Psoas muscle (tissue), 8 donors: ENCODE measurements around the gene OR51I2. TPM values are rescaled to one million over a fixed set of nuclear protein-coding genes. Genes with fewer than 3 reads are reported as not detected.

ENCODE experiments used
- ATAC-seq, 4 donors: fragments of 200-7000 bp; cut with Tn5 transposase; one replicate each; pipeline ENCODE4 v1.9.1; 2020; ENCODE audit warnings: moderate library complexity in 3 of 4, mild to moderate bottlenecking in 2 of 4
- DNase-seq, 2 donors: peaks; one replicate each; pipeline ENCODE4 v3.0.0-alpha.2; 2020
- H3K27ac ChIP-seq: fragments of 200-600 bp; one replicate; pipeline ENCODE4 v1.8.0; 2022
- H3K27me3 ChIP-seq, 3 donors: fragments of 200-600 bp in 1 of 3; one replicate each; pipeline versions ENCODE4 v1.6.1 to v1.8.0; 2013 to 2022; ENCODE audit warnings: low read length in 2 of 3, mild to moderate bottlenecking in 2 of 3, moderate library complexity in 1 of 3; ENCODE audit not compliant: insufficient read depth in 3 of 3
- H3K36me3 ChIP-seq, 2 donors: fragments of 200-600 bp in 1 of 2; one replicate each; pipeline versions ENCODE4 v1.6.1 to v1.8.0; 2013 to 2022; ENCODE audit warnings: low read depth in 1 of 2, mild to moderate bottlenecking in 1 of 2, moderate library complexity in 1 of 2; ENCODE audit not compliant: insufficient read depth in 1 of 2
- H3K4me1 ChIP-seq: fragments of 200-600 bp; one replicate; pipeline ENCODE4 v1.8.0; 2022
- H3K4me3 ChIP-seq: fragments of 200-600 bp; one replicate; pipeline ENCODE4 v1.8.0; 2022; ENCODE audit warnings: mild to moderate bottlenecking
- H3K9me3 ChIP-seq: fragments of 200-600 bp; one replicate; pipeline ENCODE4 v1.8.0; 2022
- CTCF ChIP-seq: fragments of 200-600 bp; IDR thresholded peaks from one replicate; pipeline ENCODE4 v1.8.0; 2022; ENCODE audit warnings: antibody characterized with exemption
- WGBS, 3 donors: extraction: QIAGEN DNeasy Blood & Tissue Kit; methylation state at CpG; one replicate each; pipeline versions ENCODE4 v1.1.6 to v1.1.7; 2013; 5-methylcytosine and 5-hydroxymethylcytosine counted together
- intact Hi-C, 2 donors: fragments of 100-400 bp; cut with DNase I; formaldehyde crosslinking; loops; one replicate each; pipeline versions ENCODE4 v1.11.0 to v1.14.2; 2022
- polyA plus RNA-seq, 3 donors: library from polyadenylated mRNA; stranded (reverse); fragments of 200-250 nt; gene quantifications; one replicate each; pipeline ENCODE4 v1.2.3, GENCODE V29; 2013
- total RNA-seq, 4 donors: library from RNA; stranded (reverse); fragmentation: NEBNext Ultra II Directional in 2 of 4; extraction: Animal tissue kit (Norgen Biotek cat#: 25700) in 2 of 4; gene quantifications; one replicate each; pipeline versions ENCODE4 v1.2.1 to v1.2.4, GENCODE V29; 2021 to 2023
- donor health status: healthy with polysubstance abuse.
- donor health status: DM: no; HTN: no; CAD: no; lungs with moderate emphysema.
- donor health status: Bipolar disorder and iron deficiency.
- donor health status: healthy.
- donor health status: DM: yes; HTN: yes; CAD: no.
- donor health status: DM: no; HTN: no; CAD: no.
- donor health status: DM: no; HTN: no; CAD: no.
- donor health status: DM: yes; HTN: yes; CAD: no.

OR51I2 gene
- total and polyA plus RNA-seq, 7 donors: not detected

- Histone ChIP-seq H3K4me3 (no peak overlapping the region), H3K27me3 (no peaks in the 10 kb centered on the region), H3K4me1 (no peaks in the 10 kb centered on the region), H3K9me3 (no peaks in the 10 kb centered on the region), H3K36me3 (no peaks in the 10 kb centered on the region), H3K27ac (no peak overlapping the region)
- no peak for TF ChIP-seq CTCF
- 69 to 84% (median 78%) methylated on average over 9 of the region's 9 CpGs for WGBS, 3 donors
- intact Hi-C loops: no loop called here
- no peak for ATAC-seq
- no peak for DNase-seq
Measured at GRCh38 chr11:5505363-5506048, 56.4 kb downstream of the OR51I2 start.

Other genes starting within 250 kb of the OR51I2 start
- not detected for gene OR51V1, start 248.6 kb upstream of the OR51I2 start, total RNA-seq
- gene OR51V1, start 248.6 kb upstream of the OR51I2 start, polyA plus RNA-seq: not detected
- 1,000 to 10,000 TPM in 1 of 4 donors, 100 to 1,000 TPM in 1, 10 to 100 TPM in 2; 22.9 to 2,413 (median 247) TPM for gene HBB, start 222.3 kb upstream of the OR51I2 start, total RNA-seq
- 10 to 100 TPM in 2 of 3 donors, 1 to 10 TPM in 1; 7.8 to 16.1 (median 11.3) TPM for gene HBB, start 222.3 kb upstream of the OR51I2 start, polyA plus RNA-seq
- 1 to 10 TPM in 2 of 4 donors, not detected in 2; 1.6 to 6.2 TPM for gene HBD, start 214.8 kb upstream of the OR51I2 start, total RNA-seq
- under 1 TPM in 1 of 3 donors, not detected in 2; 0.17 TPM for gene HBD, start 214.8 kb upstream of the OR51I2 start, polyA plus RNA-seq
- 1 to 10 TPM in 1 of 4 donors, not detected in 3; 1.3 TPM for gene HBG1, start 199.5 kb upstream of the OR51I2 start, total RNA-seq
- gene HBG1, start 199.5 kb upstream of the OR51I2 start, polyA plus RNA-seq: not detected
- 1 to 10 TPM in 1 of 4 donors, not detected in 3; 1.0 TPM for gene HBG2, start 194.5 kb upstream of the OR51I2 start, total RNA-seq
- gene HBG2, start 194.5 kb upstream of the OR51I2 start, polyA plus RNA-seq: not detected
- gene HBE1, start 179.4 kb upstream of the OR51I2 start, total RNA-seq: not detected
- not detected for gene HBE1, start 179.4 kb upstream of the OR51I2 start, polyA plus RNA-seq
- not detected for gene OR51B4, start 147.4 kb upstream of the OR51I2 start, total RNA-seq
- not detected for gene OR51B4, start 147.4 kb upstream of the OR51I2 start, polyA plus RNA-seq
- gene OR51B2, start 125.0 kb upstream of the OR51I2 start, total RNA-seq: not detected
- not detected for gene OR51B2, start 125.0 kb upstream of the OR51I2 start, polyA plus RNA-seq
- gene OR51B5, start 105.8 kb upstream of the OR51I2 start, total RNA-seq: not detected
- not detected for gene OR51B5, start 105.8 kb upstream of the OR51I2 start, polyA plus RNA-seq
- gene OR51B6, start 97.8 kb upstream of the OR51I2 start, total RNA-seq: not detected
- not detected for gene OR51B6, start 97.8 kb upstream of the OR51I2 start, polyA plus RNA-seq
- not detected for gene OR51M1, start 65.5 kb upstream of the OR51I2 start, total RNA-seq
- not detected for gene OR51M1, start 65.5 kb upstream of the OR51I2 start, polyA plus RNA-seq
- not detected for gene OR51Q1, start 27.2 kb upstream of the OR51I2 start, total RNA-seq
- not detected for gene OR51Q1, start 27.2 kb upstream of the OR51I2 start, polyA plus RNA-seq
- not detected for gene OR51I1, start 7.8 kb upstream of the OR51I2 start, total RNA-seq
- not detected for gene OR51I1, start 7.8 kb upstream of the OR51I2 start, polyA plus RNA-seq
- gene OR52D1, start 39.4 kb downstream of the OR51I2 start, total RNA-seq: not detected
- not detected for gene OR52D1, start 39.4 kb downstream of the OR51I2 start, polyA plus RNA-seq
- not detected for gene UBQLN3, start 60.6 kb downstream of the OR51I2 start, total RNA-seq
- gene UBQLN3, start 60.6 kb downstream of the OR51I2 start, polyA plus RNA-seq: not detected
- gene UBQLNL, start 67.4 kb downstream of the OR51I2 start, total RNA-seq: not detected
- gene UBQLNL, start 67.4 kb downstream of the OR51I2 start, polyA plus RNA-seq: under 1 TPM in 2 of 3 donors, not detected in 1; 0.01 to 0.04 TPM
- gene OR52H1, start 99.2 kb downstream of the OR51I2 start, total RNA-seq: not detected
- not detected for gene OR52H1, start 99.2 kb downstream of the OR51I2 start, polyA plus RNA-seq
- gene OR52B6, start 131.6 kb downstream of the OR51I2 start, total RNA-seq: not detected
- not detected for gene OR52B6, start 131.6 kb downstream of the OR51I2 start, polyA plus RNA-seq
- under 1 TPM in 3 of 4 donors, not detected in 1; 0.44 to 0.78 (median 0.77) TPM for gene TRIM6, start 147.3 kb downstream of the OR51I2 start, total RNA-seq
- under 1 TPM; 0.26 to 0.36 (median 0.28) TPM for gene TRIM6, start 147.3 kb downstream of the OR51I2 start, polyA plus RNA-seq
- gene TRIM34, start 175.7 kb downstream of the OR51I2 start, total RNA-seq: 1 to 10 TPM in 1 of 4 donors, under 1 TPM in 3; 0.48 to 1.3 (median 0.89) TPM
- under 1 TPM; 0.55 to 0.79 (median 0.67) TPM for gene TRIM34, start 175.7 kb downstream of the OR51I2 start, polyA plus RNA-seq
- gene TRIM5, start 235.8 kb downstream of the OR51I2 start, total RNA-seq: 1 to 10 TPM; 1.1 to 6.3 (median 3.0) TPM
- 1 to 10 TPM in 2 of 3 donors, under 1 TPM in 1; 0.98 to 2.6 (median 1.6) TPM for gene TRIM5, start 235.8 kb downstream of the OR51I2 start, polyA plus RNA-seq
- 10 to 100 TPM in 1 of 4 donors, 1 to 10 TPM in 3; 6.2 to 12.4 (median 7.9) TPM for gene TRIM22, start 240.5 kb downstream of the OR51I2 start, total RNA-seq
- 1 to 10 TPM; 5.1 to 5.6 (median 5.5) TPM for gene TRIM22, start 240.5 kb downstream of the OR51I2 start, polyA plus RNA-seq